Thoracic aorta endothelial cell (primary cell): ENCODE results near the gene ALAD. TPM values are rescaled to one million over a fixed set of nuclear protein-coding genes. Genes with fewer than 3 reads are reported as not detected.

Source experiments
- total RNA-seq: library from RNA; depleted of rRNA; stranded (reverse); fragments of >200 nt; gene quantifications from 2 replicates; pipeline ENCODE4 v1.2.3, GENCODE V29; 2012

Gene ALAD
- 17.6 and 18.7 TPM in 2 replicates for total RNA-seq

DNA sequence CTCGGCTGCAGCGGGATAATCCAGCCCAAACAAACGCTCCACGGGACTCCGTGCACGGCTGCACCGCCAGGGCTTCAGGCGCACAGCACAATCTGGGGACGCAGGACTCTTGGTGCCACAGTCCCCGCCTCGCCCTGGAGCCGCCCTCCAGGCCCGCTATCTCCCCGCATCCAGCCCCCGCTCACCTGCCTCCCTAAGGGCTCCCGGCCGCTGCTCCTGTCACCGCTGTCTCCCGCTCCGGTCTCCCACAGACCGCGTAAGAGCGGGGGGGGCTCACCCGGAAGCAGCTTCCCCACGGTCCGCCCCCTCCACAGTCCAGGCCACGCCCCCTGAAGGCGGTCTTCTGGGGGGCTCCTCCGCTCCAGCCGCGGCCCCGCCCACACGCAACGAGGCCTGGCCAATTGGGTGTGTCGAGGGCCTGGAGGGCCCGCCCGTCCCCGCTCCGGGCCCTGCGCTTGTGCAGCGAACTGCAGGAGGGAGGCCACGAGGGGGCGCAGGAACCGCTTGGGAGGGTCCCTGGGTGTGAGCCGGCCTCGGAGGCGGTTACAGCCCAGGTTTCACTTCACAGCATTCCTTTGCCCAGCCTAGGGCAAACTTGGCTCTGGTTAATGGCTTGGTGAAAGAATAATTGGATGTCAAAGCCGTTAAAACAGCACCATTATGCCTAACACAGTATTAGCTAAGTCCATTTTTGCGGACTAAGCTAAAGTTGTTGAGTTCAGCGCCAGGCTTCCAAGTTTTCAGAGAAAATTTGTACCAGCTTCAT lies at the start of gene ALAD:
TSS of gene ALAD (minus strand) at position 258 of the 766 bp plus-strand sequence. CDS start 7,725 bp downstream, outside the sequence.

DNA sequence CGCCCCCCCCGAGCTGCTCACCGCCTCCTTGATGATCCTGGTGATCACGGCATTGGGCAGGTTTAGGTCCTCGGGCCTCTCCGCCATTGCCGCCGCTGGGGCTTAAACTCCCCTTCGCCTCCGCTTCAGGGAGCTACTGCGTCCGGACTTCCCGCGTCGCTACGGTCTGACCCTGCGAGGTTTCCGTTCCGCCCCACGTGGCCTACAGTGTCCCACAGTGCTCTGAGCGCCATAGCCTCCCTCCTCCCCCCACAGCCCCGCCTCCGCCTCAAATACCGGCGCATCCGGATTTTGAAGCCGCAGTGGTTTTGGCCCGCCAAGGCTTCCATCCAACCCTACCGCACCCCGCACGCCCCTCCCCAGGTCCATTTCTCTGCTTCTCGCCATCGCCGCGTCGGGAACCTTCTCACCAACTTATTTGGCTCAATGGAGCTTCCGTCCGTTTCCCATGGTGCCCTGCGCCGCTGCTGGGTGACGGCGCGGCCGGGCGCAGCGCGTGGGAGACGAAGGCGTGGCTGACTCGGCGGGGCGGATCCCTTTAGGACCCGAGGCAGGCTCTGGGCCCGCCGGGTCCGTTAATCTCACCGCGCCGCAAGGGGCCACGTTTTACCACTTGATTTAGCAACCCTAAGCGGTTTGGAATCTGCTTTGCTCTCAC lies 9.3 kb upstream of the ALAD start, which contains the start of the genes C9orf43 and POLE3:
TSS of gene C9orf43 (plus strand) at position 541 of the 658 bp plus-strand sequence. CDS start 2,747 bp downstream, outside the sequence.
TSS of gene POLE3 (minus strand) at position 469 of the 658 bp plus-strand sequence. CDS start at position 87, 382 bp downstream.

DNA sequence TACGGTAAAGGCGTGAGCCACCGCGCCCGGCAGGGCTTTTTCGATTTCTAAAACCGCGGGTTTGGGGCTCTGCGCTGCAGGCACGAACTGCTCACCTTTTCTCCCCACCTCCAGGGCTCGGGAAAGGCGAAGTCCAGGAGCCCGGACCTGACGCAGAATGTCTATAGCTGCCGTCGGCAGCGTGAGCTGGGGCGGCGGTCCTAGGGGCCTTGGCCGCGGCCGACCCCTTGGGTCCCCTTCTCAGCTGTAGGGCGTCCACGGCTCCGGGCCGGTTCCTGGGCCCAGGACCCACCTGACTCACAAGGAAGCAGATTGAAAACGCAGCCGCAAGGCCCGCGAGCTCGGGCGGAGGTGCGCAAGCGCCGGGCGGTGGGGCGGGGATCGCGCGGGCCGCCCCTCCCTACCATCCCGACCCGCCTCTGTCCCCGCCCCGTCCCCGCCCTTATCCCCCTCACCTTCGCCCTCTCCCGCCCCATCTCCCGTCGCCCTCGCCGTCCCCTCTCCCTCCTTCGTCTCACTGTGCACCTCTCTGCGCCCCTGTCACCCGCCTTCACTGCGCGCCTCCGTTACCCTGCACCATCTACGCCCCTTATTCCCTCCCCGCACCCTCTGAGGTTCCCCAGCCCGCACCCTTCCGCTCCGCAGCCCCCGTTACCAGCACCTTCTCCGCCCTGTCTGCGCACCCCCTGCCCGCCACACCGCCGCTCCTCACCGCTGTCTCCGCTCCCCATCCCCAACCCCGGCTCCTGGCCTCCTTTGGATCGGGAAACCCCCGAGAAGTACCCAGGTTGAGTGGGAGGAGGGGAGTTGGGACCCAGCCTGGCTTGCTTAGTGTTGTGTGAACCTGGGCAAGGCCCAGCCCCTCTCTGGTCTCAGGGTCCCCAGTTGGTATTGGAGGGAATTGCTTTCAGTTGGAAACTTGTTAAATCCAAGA lies 24.2 kb downstream of the ALAD start, which contains the start of gene HDHD3:
TSS of gene HDHD3 (minus strand) at position 353 of the 934 bp plus-strand sequence. CDS start 2,632 bp downstream, outside the sequence.

DNA sequence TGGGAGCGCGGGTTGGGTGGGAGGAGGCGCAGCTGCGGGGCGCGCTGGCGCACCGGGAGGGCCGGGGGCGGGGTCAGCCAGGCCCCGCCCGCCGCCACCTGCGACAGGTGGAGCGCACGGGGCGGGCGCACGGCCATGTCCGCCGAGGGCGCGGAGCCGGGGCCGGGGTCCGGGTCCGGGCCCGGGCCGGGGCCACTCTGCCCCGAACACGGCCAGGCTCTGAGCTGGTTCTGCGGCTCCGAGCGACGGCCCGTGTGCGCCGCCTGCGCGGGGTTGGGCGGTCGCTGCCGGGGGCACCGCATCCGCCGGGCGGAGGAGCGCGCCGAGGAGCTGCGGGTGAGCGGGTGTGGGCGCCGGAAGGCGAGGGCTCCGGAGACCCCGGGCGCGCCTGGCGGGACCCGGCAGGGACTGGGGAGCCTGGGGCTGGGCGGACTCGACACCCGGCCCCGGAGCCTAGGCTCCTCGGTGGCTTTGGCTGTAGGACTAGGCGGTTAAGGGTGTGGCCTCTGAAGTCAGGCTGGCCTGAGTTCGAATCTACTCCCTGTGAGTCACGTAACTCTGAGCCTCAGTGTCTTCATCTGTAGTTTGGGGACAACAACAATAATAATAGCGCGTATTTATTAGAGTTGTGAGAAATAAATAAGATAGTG lies 51.5 kb downstream of the ALAD start, which contains the start of gene BSPRY:
TSS of gene BSPRY (plus strand) at position 97 of the 650 bp plus-strand sequence. CDS start at position 136, 39 bp downstream.

DNA sequence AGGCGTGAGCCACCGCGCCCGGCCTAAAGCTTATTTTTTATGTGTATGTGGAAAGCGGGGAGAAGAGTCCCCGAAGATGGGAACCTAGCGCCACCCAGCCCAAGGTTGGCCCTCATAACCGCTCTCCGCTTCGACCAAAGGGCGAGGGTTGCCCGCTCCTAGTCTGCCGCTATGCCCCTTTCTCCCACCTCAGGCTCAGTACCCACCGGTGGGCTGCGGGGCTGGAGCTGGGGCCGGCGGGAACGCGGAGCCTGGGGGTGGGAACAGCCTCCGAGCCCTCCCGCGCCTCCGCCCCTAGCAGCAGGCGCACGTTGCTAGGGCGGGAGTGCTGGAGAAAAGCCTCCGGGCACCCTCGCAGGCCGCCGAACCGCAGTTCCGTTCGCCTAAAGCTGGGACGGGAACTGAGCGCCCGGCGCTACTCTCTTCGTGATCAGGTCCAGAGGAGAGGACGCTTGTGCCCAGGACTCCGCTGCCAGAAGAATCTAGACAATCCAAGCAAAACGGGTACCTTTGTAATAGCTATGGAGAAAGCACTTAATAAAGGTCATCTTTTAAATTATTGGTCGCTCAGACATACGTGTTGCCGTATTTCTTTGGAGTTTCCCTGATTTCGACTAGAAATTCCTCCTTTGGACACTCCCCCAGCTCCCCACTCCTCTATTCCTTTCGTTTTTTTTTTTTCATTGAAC lies 60.9 kb downstream of the ALAD start, which contains the start of gene WDR31:
TSS of gene WDR31 (minus strand) at position 265 of the 689 bp plus-strand sequence. CDS start 8,253 bp downstream, outside the sequence.

Other genes starting within 250 kb of the ALAD start
- gene FKBP15, start 180.0 kb downstream of the ALAD start, total RNA-seq, result 28.2 and 31.8 TPM in 2 replicates
- gene SLC31A1, start 179.7 kb downstream of the ALAD start, total RNA-seq, result 22.2 and 27.2 TPM in 2 replicates
- gene CDC26, start 125.7 kb downstream of the ALAD start, total RNA-seq, result 48.3 and 60.5 TPM in 2 replicates
- gene PRPF4, start 125.6 kb downstream of the ALAD start, total RNA-seq, result 29.9 and 33.3 TPM in 2 replicates
- gene RNF183, start 97.9 kb downstream of the ALAD start, total RNA-seq, result not detected in 2 replicates
- gene WDR31, start 61.0 kb downstream of the ALAD start, total RNA-seq, result 0.50 and 0.53 TPM in 2 replicates
- not detected in 2 replicates for gene BSPRY, start 51.7 kb downstream of the ALAD start, total RNA-seq
- 6.0 and 6.2 TPM in 2 replicates for gene HDHD3, start 24.3 kb downstream of the ALAD start, total RNA-seq
- 55.6 and 64.5 TPM in 2 replicates for gene POLE3, start 9.4 kb upstream of the ALAD start, total RNA-seq
- 0.66 and 1.0 TPM in 2 replicates for gene C9orf43, start 9.5 kb upstream of the ALAD start, total RNA-seq
- 158 and 214 TPM in 2 replicates for gene RGS3, start 62.4 kb upstream of the ALAD start, total RNA-seq